Esophagus muscularis mucosa (tissue), 4 donors: ENCODE data around the gene RP9. TPM values are rescaled to one million over a fixed set of nuclear protein-coding genes. Genes with fewer than 3 reads are reported as not detected.

Experiments
- DNase-seq: peaks from one replicate; pipeline ENCODE4 v3.0.0-alpha.2; 2017; ENCODE audit errors: extremely low spot score
- H3K27ac ChIP-seq, 4 donors: fragments of 200-600 bp; sonication (generic); replicated peaks in 1 of 4; 1 replicate in 3 of 4; 2 replicates in 1 of 4; pipeline ENCODE4 v1.5.1; 2016 to 2019; ENCODE audit warnings: mild to moderate bottlenecking in 1 of 4
- H3K27me3 ChIP-seq, 4 donors: fragments of 200-600 bp; sonication (generic); one replicate each; pipeline versions ENCODE4 v1.5.1 to v1.6.0; 2016 to 2019
- H3K36me3 ChIP-seq, 4 donors: fragments of 200-600 bp; sonication (generic); one replicate each; pipeline ENCODE4 v1.5.1; 2016 to 2019
- H3K4me1 ChIP-seq, 4 donors: fragments of 200-600 bp; sonication (generic); one replicate each; pipeline ENCODE4 v1.5.1; 2016 to 2019
- H3K4me3 ChIP-seq, 4 donors: fragments of 200-600 bp; sonication (generic); 1 replicate in 2 of 4; 2 replicates in 2 of 4; pipeline ENCODE4 v1.5.1; 2016 to 2019; ENCODE audit warnings: mild to moderate bottlenecking in 4 of 4, moderate library complexity in 1 of 4
- H3K9me3 ChIP-seq, 4 donors: fragments of 200-600 bp; sonication (generic); 1 replicate in 3 of 4; 2 replicates in 1 of 4; pipeline ENCODE4 v1.5.1; 2016 to 2019
- CTCF ChIP-seq, 3 experiments: fragments of 200-600 bp in 2 of 3; fragments of 450-650 bp in 1 of 3; sonication (generic) in 2 of 3; IDR thresholded peaks; one replicate each; pipeline ENCODE4 v1.5.1; 2017 to 2019; ENCODE audit warnings: antibody characterized with exemption in 3 of 3, mild to moderate bottlenecking in 2 of 3, moderate library complexity in 1 of 3
- EP300 ChIP-seq: sonication (generic); formaldehyde crosslinking; IDR thresholded peaks from one replicate; pipeline ENCODE4 v1.6.1; 2017; ENCODE audit warnings: antibody characterized with exemption
- POLR2A ChIP-seq: fragments of 450-650 bp; IDR thresholded peaks from one replicate; pipeline ENCODE4 v1.6.1; 2017; ENCODE audit warnings: antibody characterized with exemption, moderate library complexity, mild to moderate bottlenecking, low read depth
- POLR2AphosphoS5 ChIP-seq, 2 donors: sonication (generic); formaldehyde crosslinking; IDR thresholded peaks; one replicate each; pipeline ENCODE4 v1.6.1; 2017; ENCODE audit warnings: antibody characterized with exemption in 2 of 2
- WGBS: methylation state at CpG from one replicate; pipeline ENCODE4 v1.1.5; 2018; 5-methylcytosine and 5-hydroxymethylcytosine counted together
- intact Hi-C: fragments of 100-400 bp; cut with DNase I; formaldehyde crosslinking; loops from one replicate; pipeline ENCODE4 v1.15.1; 2023
- total RNA-seq, 4 donors: library from RNA; depleted of rRNA; stranded (reverse); fragments of >200 nt; gene quantifications; one replicate each; pipeline versions ENCODE4 v1.1.0 to v1.2.1, GENCODE V29; 2016

Gene RP9
- total RNA-seq, 4 donors from 2014 or later, result 7.6 to 11.5 (median 10.1) TPM

- no peak for DNase-seq
- intact Hi-C loops, result loop anchor here (2.0 to 10.0 kb wide), 4 partner anchors 45 to 305 kb away; no protein-coding TSS in a partner anchor
- Histone ChIP-seq H3K4me1 (peaks cover 36 to 44% (median 42%) of the 10 kb centered on the region in 4 donors), H3K4me3 (peak overlapping the region; percentile 97 to 99 (median 98)), H3K27me3 (no peaks in the 10 kb centered on the region), H3K27ac (peak overlapping the region in 3 of 4 donors; percentile 35 to 86 (median 84)), H3K36me3 (no peaks in the 10 kb centered on the region), H3K9me3 (no peaks in the 10 kb centered on the region)
- WGBS, result 18% methylated on average over 11 of the region's 11 CpGs
- no peak for TF ChIP-seq EP300
- no peak for TF ChIP-seq CTCF (IDR thresholded peaks at IDR 0.05)
- no peak for TF ChIP-seq POLR2AphosphoS5 (IDR thresholded peaks at IDR 0.05)
- TF ChIP-seq POLR2A, result no peak
Measured at GRCh38 chr7:33109758-33110238, 594 bp upstream of the RP9 start.

GRCh38 chr7:33108554-33109004 is 625 bp downstream of the RP9 start:
- TF ChIP-seq POLR2AphosphoS5 (IDR thresholded peaks at IDR 0.05), result no peak
- no peak for TF ChIP-seq CTCF (IDR thresholded peaks at IDR 0.05)
- TF ChIP-seq POLR2A, result no peak
- TF ChIP-seq EP300, result no peak
- DNase-seq, result no peak
- Histone ChIP-seq H3K27me3 (no peaks in the 10 kb centered on the region), H3K9me3 (no peaks in the 10 kb centered on the region), H3K4me1 (peaks cover 36 to 44% (median 42%) of the 10 kb centered on the region in 4 donors), H3K36me3 (peaks cover 0 to 1% (median under 1%) of the 10 kb centered on the region in 4 donors), H3K27ac (peak overlapping the region; percentile 80 to 89 (median 85)), H3K4me3 (peak overlapping the region; percentile 97 to 99 (median 98))
- intact Hi-C loops, result loop anchor here (2.0 to 10.0 kb wide), 3 partner anchors 44 to 304 kb away; no protein-coding TSS in a partner anchor
- WGBS, result under 1% methylated on average over 10 of the region's 10 CpGs

- Histone ChIP-seq H3K9me3 (no peaks in the 10 kb centered on the region), H3K4me3 (peak overlapping the region; percentile 97 to 99 (median 98)), H3K4me1 (peaks cover 36 to 44% (median 42%) of the 10 kb centered on the region in 4 donors), H3K27me3 (no peaks in the 10 kb centered on the region), H3K27ac (peak overlapping the region in 1 of 4 donors; percentile 84), H3K36me3 (peaks cover 11 to 13% (median 12%) of the 10 kb centered on the region in 4 donors)
- TF ChIP-seq POLR2AphosphoS5 (IDR thresholded peaks at IDR 0.05) (no peak), EP300 (no peak), POLR2A (no peak), CTCF (IDR thresholded peaks at IDR 0.05) (peak; percentile 23 to 29 (median 24))
- 48% methylated on average over 7 of the region's 7 CpGs for WGBS
- intact Hi-C loops, result loop anchor here (2.0 to 10.0 kb wide), 3 partner anchors 43 to 303 kb away; no protein-coding TSS in a partner anchor
- DNase-seq, result no peak
Measured at GRCh38 chr7:33107136-33108066, 1.8 kb downstream of the RP9 start.

- TF ChIP-seq EP300 (no peak), POLR2A (no peak), POLR2AphosphoS5 (IDR thresholded peaks at IDR 0.05) (no peak), CTCF (IDR thresholded peaks at IDR 0.05) (no peak)
- WGBS, result 85% methylated on average over 3 of the region's 3 CpGs
- H3K4me3 ChIP-seq, result no peak overlapping the region
- H3K27ac ChIP-seq, result no peak overlapping the region
- no peaks in the 10 kb centered on the region for H3K9me3 ChIP-seq
- DNase-seq, result no peak
- no peaks in the 10 kb centered on the region for H3K27me3 ChIP-seq
- H3K36me3 ChIP-seq, result peaks cover 42 to 68% (median 51%) of the 10 kb centered on the region in 4 donors
- intact Hi-C loops, result loop anchor here (10.0 kb wide), 1 partner anchor 297 kb away; no protein-coding TSS in a partner anchor
- H3K4me1 ChIP-seq, result peaks cover 16 to 31% (median 19%) of the 10 kb centered on the region in 4 donors
Measured at GRCh38 chr7:33101906-33102305, 7.3 kb downstream of the RP9 start.
